ENCODE results near the gene CEBPG. TPM values are rescaled to one million over a fixed set of nuclear protein-coding genes. Genes with fewer than 3 reads are reported as not detected.

The CEBPG gene
- total and polyA plus RNA-seq, 3 experiments from 2014 or later, result 12.3 to 27.9 (median 27.8) TPM

GRCh38 chr19:33396701-33397535, 23.4 kb downstream of the CEBPG start:
- ChIA-PET CTCF (interaction anchor here (1.8 to 2.6 kb wide), 2 partner anchors 10 to 161 kb away, joined by 4 to 10 read pairs; no protein-coding TSS in a partner anchor), POLR2A (no interaction called here)
- Mint-ChIP-seq H3K27ac (no peak overlapping the region), H3K9me3 (no peaks in the 10 kb centered on the region), H3K4me1 (no peaks in the 10 kb centered on the region), H3K36me3 (peaks cover 0 to 4% (median 0%) of the 10 kb centered on the region in 3 donors), H3K27me3 (peaks cover 0 to 1% of the 10 kb centered on the region in 2 donors), H3K4me3 (no peak overlapping the region)
- Histone ChIP-seq H3K4me3 (ENCODE audit: low read length) (no peak overlapping the region), H3K36me3 (ENCODE audit: insufficient read depth, low read length) (no peaks in the 10 kb centered on the region), H3K4me1 (ENCODE audit: insufficient read depth, low read length) (no peaks in the 10 kb centered on the region), H3K27ac (ENCODE audit: low read depth, low read length) (no peak overlapping the region), H3K27me3 (ENCODE audit: insufficient read depth, low read length, poor library complexity, severe bottlenecking) (no peaks in the 10 kb centered on the region), H3K9me3 (ENCODE audit: low read length) (no peaks in the 10 kb centered on the region)
- DNase-seq, result peak in 1 of 5 donors; percentile 43

GRCh38 chr19:33397536-33398360, 24.2 kb downstream of the CEBPG start:
- Mint-ChIP-seq H3K9me3 (no peaks in the 10 kb centered on the region), H3K4me3 (no peak overlapping the region), H3K4me1 (no peaks in the 10 kb centered on the region), H3K27ac (no peak overlapping the region), H3K27me3 (peaks cover 0 to 1% of the 10 kb centered on the region in 2 donors), H3K36me3 (peaks cover 0 to 4% (median 0%) of the 10 kb centered on the region in 3 donors)
- H3K27me3 ChIP-seq (ENCODE audit: insufficient read depth, low read length, poor library complexity, severe bottlenecking), result no peaks in the 10 kb centered on the region
- ChIA-PET POLR2A (no interaction called here), CTCF (interaction anchor here (1.8 to 2.6 kb wide), 2 partner anchors 9 to 162 kb away, joined by 4 to 10 read pairs; no protein-coding TSS in a partner anchor)
- H3K36me3 ChIP-seq (ENCODE audit: insufficient read depth, low read length), result no peaks in the 10 kb centered on the region
- peak in 1 of 5 donors; percentile 42 for DNase-seq
- no peak overlapping the region for H3K27ac ChIP-seq (ENCODE audit: low read depth, low read length)
- no peaks in the 10 kb centered on the region for H3K4me1 ChIP-seq (ENCODE audit: insufficient read depth, low read length)
- no peaks in the 10 kb centered on the region for H3K9me3 ChIP-seq (ENCODE audit: low read length)
- no peak overlapping the region for H3K4me3 ChIP-seq (ENCODE audit: low read length)

- H3K27me3 Mint-ChIP-seq, result peaks cover 0 to 1% of the 10 kb centered on the region in 2 donors
- H3K4me3 ChIP-seq (ENCODE audit: low read length), result no peak overlapping the region
- H3K27ac Mint-ChIP-seq, result peak overlapping the region in 3 of 8 donors; percentile 7 to 50 (median 43)
- ChIA-PET CTCF (interaction anchor here (1.8 to 2.6 kb wide), 2 partner anchors 8 to 163 kb away, joined by 4 to 10 read pairs; no protein-coding TSS in a partner anchor), POLR2A (no interaction called here)
- no peaks in the 10 kb centered on the region for H3K9me3 ChIP-seq (ENCODE audit: low read length)
- no peaks in the 10 kb centered on the region for H3K27me3 ChIP-seq (ENCODE audit: insufficient read depth, low read length, poor library complexity, severe bottlenecking)
- no peaks in the 10 kb centered on the region for H3K36me3 ChIP-seq (ENCODE audit: insufficient read depth, low read length)
- no peaks in the 10 kb centered on the region for H3K9me3 Mint-ChIP-seq
- H3K4me3 Mint-ChIP-seq, result no peak overlapping the region
- no peaks in the 10 kb centered on the region for H3K4me1 Mint-ChIP-seq
- H3K36me3 Mint-ChIP-seq, result peaks cover 0 to 4% (median 0%) of the 10 kb centered on the region in 3 donors
- peak in 1 of 5 donors; percentile 22 for DNase-seq
- no peaks in the 10 kb centered on the region for H3K4me1 ChIP-seq (ENCODE audit: insufficient read depth, low read length)
- no peak overlapping the region for H3K27ac ChIP-seq (ENCODE audit: low read depth, low read length)
These were observed 25.0 kb downstream of the CEBPG start for GRCh38 chr19:33398361-33399060.

DNA sequence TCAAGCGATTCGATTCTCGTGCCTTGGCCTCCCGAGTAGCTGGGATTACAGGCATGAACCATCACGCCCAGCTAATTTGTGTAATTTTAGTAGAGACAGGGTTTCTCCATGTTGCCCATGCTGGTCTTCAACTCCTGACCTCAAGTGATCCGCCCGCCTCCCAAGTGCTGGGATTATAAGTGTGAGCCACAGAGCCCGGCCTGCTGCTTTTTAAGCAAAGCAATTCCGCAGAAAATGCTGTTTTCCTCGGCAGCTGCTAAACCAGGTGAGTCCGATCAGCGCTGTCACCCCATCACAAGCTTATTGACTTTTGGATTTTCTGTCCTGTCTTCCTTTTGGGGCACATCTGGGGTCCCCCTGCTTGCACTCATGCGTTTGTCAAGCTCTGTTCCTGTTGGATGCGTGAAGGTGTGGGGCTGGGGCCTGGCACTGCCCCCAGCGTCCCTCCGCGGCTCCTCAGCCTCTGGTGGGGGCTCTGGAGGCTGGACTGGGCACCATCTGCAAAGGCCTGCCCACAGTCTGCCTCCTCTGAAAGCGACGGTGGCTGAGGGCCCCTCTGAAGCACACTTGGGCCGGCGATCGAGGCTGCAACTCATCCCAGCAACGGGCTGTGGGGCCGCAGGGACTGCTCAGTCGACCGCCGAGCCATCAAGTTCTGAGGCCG, 25.7 kb downstream of the CEBPG start:
- H3K4me3 ChIP-seq (ENCODE audit: low read length), result no peak overlapping the region
- POLR2A ChIA-PET, result no interaction called here
- H3K27me3 Mint-ChIP-seq, result peaks cover 0 to 1% of the 10 kb centered on the region in 2 donors
- no peaks in the 10 kb centered on the region for H3K4me1 Mint-ChIP-seq
- H3K4me3 Mint-ChIP-seq, result no peak overlapping the region
- H3K27me3 ChIP-seq (ENCODE audit: insufficient read depth, low read length, poor library complexity, severe bottlenecking), result no peaks in the 10 kb centered on the region
- no peaks in the 10 kb centered on the region for H3K4me1 ChIP-seq (ENCODE audit: insufficient read depth, low read length)
- H3K9me3 Mint-ChIP-seq, result no peaks in the 10 kb centered on the region
- CTCF ChIA-PET, result interaction anchor here (2.6 kb wide), 1 partner anchor 8 kb away, joined by 10 read pairs; no protein-coding TSS in a partner anchor
- peak in 1 of 5 donors; percentile 14 for DNase-seq
- H3K36me3 Mint-ChIP-seq, result peaks cover 0 to 4% (median 0%) of the 10 kb centered on the region in 3 donors
- no peak overlapping the region for H3K27ac Mint-ChIP-seq
- no peaks in the 10 kb centered on the region for H3K9me3 ChIP-seq (ENCODE audit: low read length)
- H3K36me3 ChIP-seq (ENCODE audit: insufficient read depth, low read length), result no peaks in the 10 kb centered on the region
- no peak overlapping the region for H3K27ac ChIP-seq (ENCODE audit: low read depth, low read length)

DNA sequence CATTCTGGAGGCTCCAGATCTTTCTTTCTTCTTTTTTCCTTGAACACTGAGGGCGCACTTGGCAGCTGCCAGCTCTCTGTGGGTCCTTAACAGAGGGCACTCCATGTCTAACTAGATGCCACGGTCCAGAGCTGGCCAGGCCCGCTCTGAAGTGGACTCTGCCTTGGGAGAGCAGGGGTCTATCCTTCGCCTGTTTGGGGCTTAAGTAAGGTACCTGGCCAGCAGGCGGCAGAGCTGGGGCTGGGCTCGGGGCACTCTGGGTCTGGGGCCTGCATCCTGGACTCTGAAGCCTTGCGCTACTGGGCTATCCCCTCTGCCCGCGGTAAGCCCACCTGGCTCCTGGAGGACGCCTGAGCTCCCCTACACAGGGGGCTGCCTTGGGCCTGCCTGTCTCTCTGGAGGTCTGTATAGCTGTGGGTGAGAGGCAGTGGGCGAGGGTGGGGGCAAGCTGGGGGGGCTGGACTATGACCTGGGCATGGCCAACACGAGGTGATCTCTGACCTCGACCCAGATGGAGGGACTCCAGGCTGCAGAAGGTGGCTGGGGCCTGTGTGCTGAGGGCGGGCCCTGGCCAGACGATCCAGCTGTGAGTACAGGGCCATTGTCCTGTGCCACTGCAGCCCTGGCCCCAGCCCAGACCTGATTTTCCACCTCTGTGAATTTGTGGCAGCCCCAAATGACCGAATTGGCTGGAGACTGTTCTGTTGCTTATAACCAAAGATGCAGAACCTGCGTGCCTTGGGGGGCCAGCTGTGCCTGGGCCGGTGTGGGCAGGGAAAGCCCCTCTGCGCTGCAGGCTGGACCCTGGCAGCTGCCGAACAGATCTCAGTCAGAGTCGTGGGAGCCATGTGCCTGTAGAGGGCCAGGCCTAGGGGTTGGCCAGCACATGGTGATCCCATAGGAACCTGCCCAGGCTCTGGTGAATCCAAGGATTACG, 26.5 kb downstream of the CEBPG start:
- Mint-ChIP-seq H3K36me3 (peaks cover 0 to 6% (median 0%) of the 10 kb centered on the region in 3 donors), H3K27me3 (peaks cover 0 to 1% of the 10 kb centered on the region in 2 donors), H3K9me3 (no peaks in the 10 kb centered on the region), H3K4me1 (no peaks in the 10 kb centered on the region), H3K27ac (peak overlapping the region in 1 of 8 donors; percentile 35), H3K4me3 (no peak overlapping the region)
- POLR2A ChIA-PET, result no interaction called here
- CTCF ChIA-PET, result no interaction called here
- no peaks in the 10 kb centered on the region for H3K36me3 ChIP-seq (ENCODE audit: insufficient read depth, low read length)
- H3K4me1 ChIP-seq (ENCODE audit: insufficient read depth, low read length), result no peaks in the 10 kb centered on the region
- no peak overlapping the region for H3K27ac ChIP-seq (ENCODE audit: low read depth, low read length)
- H3K9me3 ChIP-seq (ENCODE audit: low read length), result no peaks in the 10 kb centered on the region
- peak in 1 of 5 donors; percentile 24 for DNase-seq
- H3K4me3 ChIP-seq (ENCODE audit: low read length), result no peak overlapping the region
- no peaks in the 10 kb centered on the region for H3K27me3 ChIP-seq (ENCODE audit: insufficient read depth, low read length, poor library complexity, severe bottlenecking)

- H3K4me1 ChIP-seq (ENCODE audit: insufficient read depth, low read length), result no peaks in the 10 kb centered on the region
- Mint-ChIP-seq H3K27ac (peak overlapping the region in 1 of 8 donors; percentile 88), H3K27me3 (peaks cover 0 to 1% of the 10 kb centered on the region in 2 donors), H3K9me3 (no peaks in the 10 kb centered on the region), H3K4me3 (no peak overlapping the region), H3K4me1 (no peaks in the 10 kb centered on the region), H3K36me3 (peaks cover 0 to 6% (median 2%) of the 10 kb centered on the region in 3 donors)
- ChIA-PET POLR2A (no interaction called here), CTCF (interaction anchor here (1.0 kb wide), 1 partner anchor 15 kb away, joined by 3 read pairs; no protein-coding TSS in a partner anchor)
- H3K36me3 ChIP-seq (ENCODE audit: insufficient read depth, low read length), result no peaks in the 10 kb centered on the region
- H3K4me3 ChIP-seq (ENCODE audit: low read length), result no peak overlapping the region
- no peak overlapping the region for H3K27ac ChIP-seq (ENCODE audit: low read depth, low read length)
- no peaks in the 10 kb centered on the region for H3K9me3 ChIP-seq (ENCODE audit: low read length)
- no peaks in the 10 kb centered on the region for H3K27me3 ChIP-seq (ENCODE audit: insufficient read depth, low read length, poor library complexity, severe bottlenecking)
- peak in 1 of 5 donors; percentile 42 for DNase-seq
These were observed 27.6 kb downstream of the CEBPG start for GRCh38 chr19:33400856-33401682.

Data from CD8-positive, alpha-beta memory T cell (primary cell).